ENCODE measurements around the gene RSF1. TPM values are rescaled to one million over a fixed set of nuclear protein-coding genes. Genes with fewer than 3 reads are reported as not detected.

RSF1 gene
- polyA plus RNA-seq, 1 of the 3 experiments (the other 2 are of a cell fraction): 8.4 TPM

DNA sequence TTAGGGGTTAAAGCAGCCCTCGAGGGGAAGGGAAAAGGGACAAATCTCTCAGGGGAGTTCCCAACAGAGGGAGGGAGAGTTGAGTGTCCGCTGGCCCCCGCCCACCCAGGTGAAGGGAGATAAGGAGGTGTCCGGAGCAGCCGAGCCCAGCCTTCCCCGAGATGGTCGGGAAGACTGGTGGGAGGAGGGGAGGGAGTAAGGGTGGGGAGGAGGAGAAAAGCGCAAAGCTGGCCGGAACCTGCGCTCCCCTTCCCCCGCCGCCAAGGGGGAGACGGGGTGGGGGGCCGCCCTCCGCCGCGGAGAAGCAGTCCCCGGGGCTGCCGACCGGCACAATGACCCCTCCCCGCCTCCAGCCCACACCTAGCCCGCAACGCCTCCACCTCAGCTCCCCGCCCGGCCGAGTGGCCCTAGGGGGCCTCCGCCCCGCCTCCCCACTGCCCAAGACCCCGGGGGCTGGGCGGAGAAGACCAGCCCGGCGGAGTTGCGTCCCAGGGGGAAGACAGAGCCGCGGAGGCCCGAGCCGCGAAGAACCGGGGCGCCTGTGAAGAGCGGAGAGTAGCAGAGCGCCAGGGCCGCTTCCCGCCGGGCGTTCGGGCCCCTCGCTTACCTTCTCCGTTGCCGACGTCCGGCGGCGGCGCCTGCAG, 479 bp downstream of the RSF1 start:
- 0% methylated on average over 8 of the region's 55 CpGs for WGBS (ENCODE audit: low lambda C conversion rate)
- Histone ChIP-seq H3K79me2 (ENCODE audit: insufficient read depth) (peaks cover 86% of the 10 kb centered on the region), H3F3A (replicated peaks; ENCODE audit: insufficient read depth) (peaks cover 14% of the 10 kb centered on the region), H3K27me3 (ENCODE audit: insufficient read depth) (no peaks in the 10 kb centered on the region), H3K4me1 (ENCODE audit: control insufficient read depth in 1 of 2, insufficient read depth in 2 of 2, low read depth in 1 of 2, low read length in 1 of 2) (peaks cover 5% of the 10 kb centered on the region in 2 experiments; a peak in 3 of 4 replicates), H3K4me3 (ENCODE audit: low read depth in 2 of 2, low read length in 1 of 2) (peak overlapping the region; percentile 82 to 98), H2AFZ (ENCODE audit: low read depth) (peak overlapping the region; percentile 59; the same call in 1 of the 2 replicates), H4K20me1 (ENCODE audit: insufficient read depth) (peaks cover 41% of the 10 kb centered on the region), H3K9ac (peak overlapping the region; percentile 89), H3K27ac (ENCODE audit: low read depth in 2 of 2, low read length in 1 of 2) (peak overlapping the region; percentile 77 to 95), H3K36me3 (replicated peaks in 1 of 2; ENCODE audit: control insufficient read depth in 1 of 2, insufficient read depth in 2 of 2, low read length in 1 of 2) (peaks cover 0 to 18% of the 10 kb centered on the region in 2 experiments), H3K9me2 (no peaks in the 10 kb centered on the region), H3K9me3 (peaks cover 4% of the 10 kb centered on the region; the same call in 1 of the 2 replicates), H3K4me2 (peak overlapping the region; percentile 97)
- ChIA-PET CTCF (interaction anchor here (0.5 to 2.3 kb wide), 12 partner anchors 18 to 245 kb away, joined by 3 to 7 read pairs (median 4); partner anchors contain the start of gene INTS4), POLR2A (interaction anchor here (0.6 to 2.0 kb wide), 2 partner anchors 175 to 177 kb away, joined by 3 to 18 read pairs; partner anchors contain the start of gene INTS4)
- peak; percentile 68 for DNase-seq
- TF ChIP-seq FOXJ3 (CRISPR knock-in tag; IDR thresholded peaks at IDR 0.05) (no peak), CHD2 (IDR thresholded peaks at IDR 0.05; ENCODE audit: low read length, partially characterized antibody) (no peak), RAD21 (IDR thresholded peaks at IDR 0.05; ENCODE audit: low read length) (no peak), GATA2 (CRISPR knock-in tag; IDR thresholded peaks at IDR 0.05) (no peak), TEAD4 (IDR thresholded peaks at IDR 0.05; ENCODE audit: borderline replicate concordance, insufficient read depth) (no peak), ELF1 (IDR thresholded peaks at IDR 0.05) (no peak)

DNA sequence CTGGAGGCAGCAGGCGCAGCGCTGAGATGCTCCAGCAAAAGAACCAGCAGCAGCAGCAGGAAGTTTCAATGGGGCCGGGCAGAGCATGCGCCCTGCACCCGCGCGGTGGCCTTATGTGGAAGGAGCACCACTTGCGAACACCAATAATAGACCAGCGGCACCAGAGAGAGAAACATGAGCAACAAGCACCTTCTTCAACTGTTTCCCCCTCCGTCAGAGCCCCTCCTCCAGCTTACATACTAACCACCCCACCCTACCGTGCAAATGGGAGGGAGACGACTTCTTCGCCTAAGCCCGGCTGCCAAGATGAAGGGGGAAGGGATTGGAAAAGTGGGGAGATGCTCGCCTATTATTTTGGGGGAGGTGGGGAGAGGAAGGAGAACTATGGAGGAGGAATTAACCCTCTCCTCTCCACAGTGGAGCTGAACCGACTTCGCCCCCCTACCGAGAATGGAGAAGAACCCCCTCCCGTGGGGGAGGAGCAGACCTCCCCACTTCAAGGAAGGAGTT, 1.1 kb downstream of the RSF1 start:
- H4K20me1 ChIP-seq (ENCODE audit: insufficient read depth): peaks cover 47% of the 10 kb centered on the region
- H3K4me3 ChIP-seq (ENCODE audit: low read depth in 2 of 2, low read length in 1 of 2): peak overlapping the region; percentile 82 to 98
- peaks cover 10% of the 10 kb centered on the region; the same call in 1 of the 2 replicates for H3K9me3 ChIP-seq
- WGBS (ENCODE audit: low lambda C conversion rate): 0% methylated on average over 17 of the region's 19 CpGs
- peaks cover 86% of the 10 kb centered on the region for H3K79me2 ChIP-seq (ENCODE audit: insufficient read depth)
- H2AFZ ChIP-seq (ENCODE audit: low read depth): peak overlapping the region; percentile 31; the same call in 1 of the 2 replicates
- H3K4me2 ChIP-seq: peak overlapping the region; percentile 97
- peak overlapping the region; percentile 89 for H3K9ac ChIP-seq
- no peaks in the 10 kb centered on the region for H3K9me2 ChIP-seq
- H3K36me3 ChIP-seq (replicated peaks in 1 of 2; ENCODE audit: control insufficient read depth in 1 of 2, insufficient read depth in 2 of 2, low read length in 1 of 2): peaks cover 0 to 23% of the 10 kb centered on the region in 2 experiments
- peak overlapping the region; percentile 77 to 95 for H3K27ac ChIP-seq (ENCODE audit: low read depth in 2 of 2, low read length in 1 of 2)
- peak; percentile 78 for DNase-seq
- H3F3A ChIP-seq (replicated peaks; ENCODE audit: insufficient read depth): peaks cover 14% of the 10 kb centered on the region
- ChIA-PET CTCF (interaction anchor here (1.0 to 2.3 kb wide), 9 partner anchors 17 to 226 kb away, joined by 3 to 7 read pairs (median 4); partner anchors contain the start of gene INTS4), POLR2A (interaction anchor here (0.6 to 2.0 kb wide), 2 partner anchors 175 to 176 kb away, joined by 3 to 18 read pairs; partner anchors contain the start of gene INTS4)
- no peaks in the 10 kb centered on the region for H3K27me3 ChIP-seq (ENCODE audit: insufficient read depth)
- H3K4me1 ChIP-seq (ENCODE audit: control insufficient read depth in 1 of 2, insufficient read depth in 2 of 2, low read depth in 1 of 2, low read length in 1 of 2): peaks cover 5% of the 10 kb centered on the region in 2 experiments; a peak in 3 of 4 replicates
- peak; percentile 89 for TF ChIP-seq MXI1 (IDR thresholded peaks at IDR 0.05; ENCODE audit: low read depth, low read length)
- TF ChIP-seq GATA2 (CRISPR knock-in tag; IDR thresholded peaks at IDR 0.05): no peak
- peak; percentile 37 for TF ChIP-seq CHD2 (IDR thresholded peaks at IDR 0.05; ENCODE audit: low read length, partially characterized antibody)
- TF ChIP-seq, protein P1, sequence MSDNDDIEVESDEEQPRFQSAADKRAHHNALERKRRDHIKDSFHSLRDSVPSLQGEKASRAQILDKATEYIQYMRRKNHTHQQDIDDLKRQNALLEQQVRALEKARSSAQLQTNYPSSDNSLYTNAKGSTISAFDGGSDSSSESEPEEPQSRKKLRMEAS (IDR thresholded peaks at IDR 0.05; ENCODE audit: low read depth): peak; percentile 54; the same call in 1 of the 2 replicates
- TF ChIP-seq FOSL2 (IDR thresholded peaks at IDR 0.05; ENCODE audit: borderline replicate concordance, low read depth): no peak
- peak; percentile 10; the same call in 1 of the 2 replicates for TF ChIP-seq TCF12 (IDR thresholded peaks at IDR 0.05)
- TF ChIP-seq NRF1 (IDR thresholded peaks at IDR 0.05; ENCODE audit: low read depth, low read length): peak; percentile 84
- TF ChIP-seq POLR2AphosphoS5 (IDR thresholded peaks at IDR 0.05; ENCODE audit: low read depth, low read length): peak; percentile 31; the same call in 1 of the 2 replicates

Data from SK-N-SH (cell line).